WERI-Rb-1 (cell line): Measurements from ENCODE around the gene CDH23.

Experiments used
- DNase-seq: peaks from one replicate; pipeline ENCODE4 v3.0.0-alpha.2; 2020
- H3K27ac ChIP-seq: fragments of 250-450 bp; sonication (Bioruptor Pico); 2 replicates; pipeline ENCODE4 v1.5.1; 2020; ENCODE audit warnings: mild to moderate bottlenecking, moderate library complexity
- H3K27me3 ChIP-seq: fragments of 250-450 bp; sonication (Bioruptor Pico); 2 replicates; pipeline ENCODE4 v1.5.1; 2021; ENCODE audit warnings: mild to moderate bottlenecking, low read depth, moderate library complexity; ENCODE audit not compliant: insufficient read depth, severe bottlenecking
- H3K36me3 ChIP-seq: fragments of 250-450 bp; sonication (Bioruptor Pico); 2 replicates; pipeline ENCODE4 v1.5.1; 2020; ENCODE audit warnings: mild to moderate bottlenecking, moderate library complexity
- H3K4me3 ChIP-seq: 2 replicates; pipeline ENCODE4 v1.5.1; 2011; ENCODE audit warnings: low read depth, mild to moderate bottlenecking, control low read depth, low read length
- H3K9me3 ChIP-seq: fragments of 250-450 bp; sonication (Bioruptor Pico); 2 replicates; pipeline ENCODE4 v1.5.1; 2021; ENCODE audit warnings: mild to moderate bottlenecking, moderate library complexity; ENCODE audit not compliant: severe bottlenecking
- CTCF ChIP-seq: IDR thresholded peaks from 2 replicates; pipeline ENCODE4 v1.5.1; 2011; ENCODE audit warnings: low read depth, mild to moderate bottlenecking, control low read depth, inconsistent platforms, low read length

Gene CDH23

GRCh38 chr10:71366690-71367089, 30.0 kb upstream of the CDH23 start:
- H3K4me3 ChIP-seq, result no peak overlapping the region
- no peak for DNase-seq
- no peak for TF ChIP-seq CTCF
- H3K9me3 ChIP-seq, result no peaks in the 10 kb centered on the region
- H3K27ac ChIP-seq, result peak overlapping the region; percentile 95
- H3K36me3 ChIP-seq, result peaks cover 47% of the 10 kb centered on the region
- H3K27me3 ChIP-seq, result no peaks in the 10 kb centered on the region

DNA sequence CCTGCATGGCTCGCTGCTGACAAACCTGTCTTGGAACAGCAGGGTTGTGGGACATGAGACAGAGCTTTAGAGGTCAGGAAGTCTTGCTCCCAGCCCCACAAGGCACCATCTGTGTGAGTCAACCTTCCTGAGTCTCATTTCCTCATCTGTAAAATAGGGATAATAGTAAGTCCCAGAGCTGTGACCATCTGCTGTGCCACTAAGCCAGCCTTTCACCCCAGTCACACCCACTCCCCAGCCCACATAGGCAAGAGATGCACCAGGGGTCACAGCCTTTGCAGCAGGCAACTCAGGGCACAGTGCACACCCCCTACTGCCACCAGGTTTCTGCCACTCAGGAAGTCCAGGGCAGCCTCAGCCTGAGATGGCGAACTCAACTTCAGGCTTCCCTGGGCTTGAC, 29.4 kb upstream of the CDH23 start:
- no peak for TF ChIP-seq CTCF
- H3K9me3 ChIP-seq, result no peaks in the 10 kb centered on the region
- H3K4me3 ChIP-seq, result no peak overlapping the region
- H3K36me3 ChIP-seq, result peaks cover 41% of the 10 kb centered on the region
- H3K27me3 ChIP-seq, result no peaks in the 10 kb centered on the region
- H3K27ac ChIP-seq, result peak overlapping the region; percentile 95
- peak; percentile 91 for DNase-seq

- H3K9me3 ChIP-seq, result no peaks in the 10 kb centered on the region
- peaks cover 32% of the 10 kb centered on the region for H3K36me3 ChIP-seq
- no peaks in the 10 kb centered on the region for H3K27me3 ChIP-seq
- DNase-seq, result no peak
- TF ChIP-seq CTCF, result no peak
- H3K4me3 ChIP-seq, result no peak overlapping the region
- peak overlapping the region; percentile 95 for H3K27ac ChIP-seq
These were observed 28.5 kb upstream of the CDH23 start for GRCh38 chr10:71368176-71368575.

- Histone ChIP-seq H3K27ac (peak overlapping the region; percentile 95), H3K4me3 (no peak overlapping the region), H3K36me3 (peaks cover 31% of the 10 kb centered on the region), H3K27me3 (no peaks in the 10 kb centered on the region), H3K9me3 (no peaks in the 10 kb centered on the region)
- TF ChIP-seq CTCF, result no peak
- DNase-seq, result no peak
These were observed 28.1 kb upstream of the CDH23 start for GRCh38 chr10:71368643-71369042.

GRCh38 chr10:71369602-71370001, 27.1 kb upstream of the CDH23 start:
- Histone ChIP-seq H3K27ac (peak overlapping the region; percentile 95), H3K36me3 (peaks cover 22% of the 10 kb centered on the region), H3K27me3 (no peaks in the 10 kb centered on the region), H3K4me3 (no peak overlapping the region), H3K9me3 (no peaks in the 10 kb centered on the region)
- no peak for TF ChIP-seq CTCF
- no peak for DNase-seq

DNA sequence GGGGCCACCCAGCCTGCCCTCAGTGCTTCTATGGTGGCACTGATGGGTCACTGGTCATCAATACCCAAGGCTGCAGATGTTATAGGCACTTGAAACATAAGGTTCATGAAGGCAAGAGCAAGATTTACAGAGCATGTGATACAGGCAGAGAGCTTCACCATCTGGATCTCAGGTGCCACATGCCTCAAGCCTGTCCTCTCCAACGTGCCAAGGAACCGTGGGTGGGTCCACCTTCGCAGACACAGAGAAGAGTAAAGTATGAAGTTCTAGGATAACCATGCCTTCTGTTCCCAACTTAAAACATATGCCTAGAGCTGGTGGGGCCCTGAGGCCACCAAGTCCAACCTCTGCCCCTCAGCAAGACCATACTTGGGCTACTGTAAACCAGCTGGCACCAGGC, 26.7 kb upstream of the CDH23 start:
- Histone ChIP-seq H3K27ac (peak overlapping the region; percentile 95), H3K36me3 (peaks cover 18% of the 10 kb centered on the region), H3K4me3 (no peak overlapping the region), H3K9me3 (no peaks in the 10 kb centered on the region), H3K27me3 (no peaks in the 10 kb centered on the region)
- DNase-seq, result no peak
- TF ChIP-seq CTCF, result no peak
